WTC11 (cell line): Measurements from ENCODE around the gene ILF2. TPM values are rescaled to one million over a fixed set of nuclear protein-coding genes. Genes with fewer than 3 reads are reported as not detected.

Experiments used
- ATAC-seq: fragments of 200-7000 bp; cut with Tn5 transposase; 2 replicates; pipeline ENCODE4 v1.10.0; 2021; ENCODE audit warnings: mild to moderate bottlenecking, moderate library complexity
- CTCF ChIA-PET: fragments of 300-600 bp; sonication (Branson Sonifier 250); formaldehyde crosslinking; loops from one replicate; lab custom pipeline; 2021; ENCODE audit warnings: antibody characterized with exemption; lab: Charles Lee
- POLR2A ChIA-PET: fragments of 350-600 bp; sonication (Branson Sonifier 250); formaldehyde crosslinking; loops from one replicate; lab custom pipeline; 2021; ENCODE audit warnings: antibody characterized with exemption; lab: Charles Lee
- DNase-seq: peaks from one replicate; pipeline ENCODE4 v3.0.0; 2021; ENCODE audit warnings: low spot score
- H3K27ac Mint-ChIP-seq: 2 replicates; pipeline ENCODE4 v1.8.0; 2021; ENCODE audit warnings: mixed read lengths
- H3K27me3 Mint-ChIP-seq: 2 replicates; pipeline ENCODE4 v1.8.0; 2021; ENCODE audit warnings: low read depth, mild to moderate bottlenecking, moderate library complexity, mixed read lengths
- H3K36me3 Mint-ChIP-seq: 2 replicates; pipeline ENCODE4 v1.8.0; 2021; ENCODE audit warnings: mixed read lengths
- H3K4me1 Mint-ChIP-seq: 2 replicates; pipeline ENCODE4 v1.8.0; 2022; ENCODE audit warnings: mixed read lengths
- H3K4me3 Mint-ChIP-seq: 2 replicates; pipeline ENCODE4 v1.8.0; 2021; ENCODE audit warnings: mild to moderate bottlenecking, moderate library complexity, mixed read lengths
- H3K9me3 Mint-ChIP-seq: 2 replicates; pipeline ENCODE4 v1.8.0; 2021; ENCODE audit warnings: mixed read lengths
- ATF1 ChIP-seq: sonication (generic); formaldehyde crosslinking; IDR thresholded peaks from 2 replicates; pipeline ENCODE4 v1.8.1; 2023; ENCODE audit warnings: mild to moderate bottlenecking, moderate library complexity, missing genetic modification reagents
- CREB1 ChIP-seq: sonication (generic); formaldehyde crosslinking; IDR thresholded peaks from 2 replicates; pipeline ENCODE4 v1.8.0; 2023; ENCODE audit warnings: mild to moderate bottlenecking, missing genetic modification reagents
- ERG ChIP-seq: fragments of 250-450 bp; sonication (Bioruptor Pico); IDR thresholded peaks from 2 replicates; pipeline ENCODE4 v1.8.0; 2021; ENCODE audit warnings: mild to moderate bottlenecking
- FOXP1 ChIP-seq: sonication (generic); formaldehyde crosslinking; IDR thresholded peaks from 2 replicates; pipeline ENCODE4 v1.8.0; 2022; ENCODE audit warnings: missing genetic modification reagents, mild to moderate bottlenecking, moderate library complexity, borderline replicate concordance
- GABPB1 ChIP-seq: sonication (generic); formaldehyde crosslinking; IDR thresholded peaks from 2 replicates; pipeline ENCODE4 v1.8.1; 2023; ENCODE audit warnings: mild to moderate bottlenecking, missing genetic modification reagents
- JUN ChIP-seq: sonication (generic); formaldehyde crosslinking; IDR thresholded peaks from 2 replicates; pipeline ENCODE4 v1.8.0; 2023; ENCODE audit warnings: mild to moderate bottlenecking, missing genetic modification reagents
- MLX ChIP-seq: sonication (generic); formaldehyde crosslinking; IDR thresholded peaks from 2 replicates; pipeline ENCODE4 v1.8.1; 2023; ENCODE audit warnings: mild to moderate bottlenecking, missing genetic modification reagents, moderate library complexity
- NR2C2 ChIP-seq: sonication (generic); formaldehyde crosslinking; IDR thresholded peaks from 2 replicates; pipeline ENCODE4 v1.8.0; 2022; ENCODE audit warnings: mild to moderate bottlenecking, missing genetic modification reagents
- RELA ChIP-seq: sonication (generic); formaldehyde crosslinking; IDR thresholded peaks from 2 replicates; pipeline ENCODE4 v1.8.1; 2022; ENCODE audit warnings: missing genetic modification reagents, mild to moderate bottlenecking, borderline replicate concordance
- TEAD1 ChIP-seq: sonication (generic); formaldehyde crosslinking; IDR thresholded peaks from 2 replicates; pipeline ENCODE4 v1.8.0; 2022; ENCODE audit warnings: mild to moderate bottlenecking, missing genetic modification reagents
- TP53 ChIP-seq: sonication (generic); formaldehyde crosslinking; IDR thresholded peaks from 2 replicates; pipeline ENCODE4 v1.8.1; 2023; ENCODE audit warnings: mild to moderate bottlenecking, missing genetic modification reagents
- ZNF121 ChIP-seq: sonication (generic); formaldehyde crosslinking; IDR thresholded peaks from 2 replicates; pipeline ENCODE4 v1.8.0; 2023; ENCODE audit warnings: missing genetic modification reagents
- ZNF219 ChIP-seq: sonication (generic); formaldehyde crosslinking; IDR thresholded peaks from 2 replicates; pipeline ENCODE4 v1.8.0; 2023; ENCODE audit warnings: missing genetic modification reagents, mild to moderate bottlenecking, borderline replicate concordance
- total RNA-seq: library from RNA; stranded (reverse); gene quantifications from 3 replicates; pipeline ENCODE4 v1.2.3, GENCODE V29; 2021
- TF ChIP-seq, protein P1 (sequence below): sonication (generic); formaldehyde crosslinking; IDR thresholded peaks from 2 replicates; pipeline ENCODE4 v1.8.0; 2022; ENCODE audit warnings: mild to moderate bottlenecking, missing genetic modification reagents
- TF ChIP-seq, protein P2 (sequence below): sonication (generic); formaldehyde crosslinking; IDR thresholded peaks from 2 replicates; pipeline ENCODE4 v1.8.1; 2022; ENCODE audit warnings: low read depth, mild to moderate bottlenecking, moderate library complexity, missing genetic modification reagents, borderline replicate concordance
- TF ChIP-seq, protein P3 (sequence below): sonication (generic); formaldehyde crosslinking; IDR thresholded peaks from 2 replicates; pipeline ENCODE4 v1.8.1; 2022; ENCODE audit warnings: mild to moderate bottlenecking, missing genetic modification reagents, moderate library complexity, borderline replicate concordance
- TF ChIP-seq, protein P4 (sequence below): sonication (generic); formaldehyde crosslinking; IDR thresholded peaks from 2 replicates; pipeline ENCODE4 v1.8.0; 2022; ENCODE audit warnings: mild to moderate bottlenecking, missing genetic modification reagents
- TF ChIP-seq, protein P5 (sequence below): sonication (generic); formaldehyde crosslinking; IDR thresholded peaks from 2 replicates; pipeline ENCODE4 v1.8.1; 2023; ENCODE audit warnings: mild to moderate bottlenecking, missing genetic modification reagents
- TF ChIP-seq, protein P6 (sequence below): sonication (generic); formaldehyde crosslinking; IDR thresholded peaks from 2 replicates; pipeline ENCODE4 v1.8.0; 2023; ENCODE audit warnings: missing genetic modification reagents
- TF ChIP-seq, protein P7 (sequence below): sonication (generic); formaldehyde crosslinking; IDR thresholded peaks from 2 replicates; pipeline ENCODE4 v1.8.0; 2022; ENCODE audit warnings: mild to moderate bottlenecking, missing genetic modification reagents
- TF ChIP-seq, protein P8 (sequence below): sonication (generic); formaldehyde crosslinking; IDR thresholded peaks from 2 replicates; pipeline ENCODE4 v1.8.1; 2023; ENCODE audit warnings: mild to moderate bottlenecking, missing genetic modification reagents, moderate library complexity

The ILF2 gene
- total RNA-seq, 1 experiment from 2014 or later: 337 TPM

DNA sequence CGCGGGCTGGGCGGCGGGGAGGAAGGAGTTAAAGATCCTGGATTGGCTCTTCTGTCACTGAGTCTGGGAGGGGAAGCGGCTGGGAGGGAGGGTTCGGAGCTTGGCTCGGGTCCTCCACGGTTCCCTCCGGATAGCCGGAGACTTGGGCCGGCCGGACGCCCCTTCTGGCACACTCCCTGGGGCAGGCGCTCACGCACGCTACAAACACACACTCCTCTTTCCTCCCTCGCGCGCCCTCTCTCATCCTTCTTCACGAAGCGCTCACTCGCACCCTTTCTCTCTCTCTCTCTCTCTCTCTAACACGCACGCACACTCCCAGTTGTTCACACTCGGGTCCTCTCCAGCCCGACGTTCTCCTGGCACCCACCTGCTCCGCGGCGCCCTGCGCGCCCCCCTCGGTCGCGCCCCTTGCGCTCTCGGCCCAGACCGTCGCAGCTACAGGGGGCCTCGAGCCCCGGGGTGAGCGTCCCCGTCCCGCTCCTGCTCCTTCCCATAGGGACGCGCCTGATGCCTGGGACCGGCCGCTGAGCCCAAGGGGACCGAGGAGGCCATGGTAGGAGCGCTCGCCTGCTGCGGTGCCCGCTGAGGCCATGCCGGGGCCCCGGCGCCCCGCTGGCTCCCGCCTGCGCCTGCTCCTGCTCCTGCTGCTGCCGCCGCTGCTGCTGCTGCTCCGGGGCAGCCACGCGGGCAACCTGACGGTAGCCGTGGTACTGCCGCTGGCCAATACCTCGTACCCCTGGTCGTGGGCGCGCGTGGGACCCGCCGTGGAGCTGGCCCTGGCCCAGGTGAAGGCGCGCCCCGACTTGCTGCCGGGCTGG is 7.9 kb upstream of the ILF2 start, which contains the start of gene NPR1:
TSS of gene NPR1 (plus strand) at position 170 of the 818 bp plus-strand sequence. CDS start at position 591, 421 bp downstream.
- DNase-seq: peak; percentile 62
- TF ChIP-seq JUN: 0 out of 2 replicates have a peak, but pooled peaks have one; percentile 70
- TF ChIP-seq CREB1: 0 out of 2 replicates have a peak, but pooled peaks have one; percentile 42
- 0 out of 2 replicates have a peak, but pooled peaks have one; percentile 25 for TF ChIP-seq GABPB1
- peak; percentile 86; the same call in 1 of the 2 replicates for TF ChIP-seq ZNF219 (CRISPR knock-in tag)
- no peak for TF ChIP-seq MLX (CRISPR knock-in tag)
- TF ChIP-seq, protein P1, sequence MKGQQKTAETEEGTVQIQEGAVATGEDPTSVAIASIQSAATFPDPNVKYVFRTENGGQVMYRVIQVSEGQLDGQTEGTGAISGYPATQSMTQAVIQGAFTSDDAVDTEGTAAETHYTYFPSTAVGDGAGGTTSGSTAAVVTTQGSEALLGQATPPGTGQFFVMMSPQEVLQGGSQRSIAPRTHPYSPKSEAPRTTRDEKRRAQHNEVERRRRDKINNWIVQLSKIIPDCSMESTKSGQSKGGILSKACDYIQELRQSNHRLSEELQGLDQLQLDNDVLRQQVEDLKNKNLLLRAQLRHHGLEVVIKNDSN: peak; percentile 41; the same call in 1 of the 2 replicates
- TF ChIP-seq, protein P2, sequence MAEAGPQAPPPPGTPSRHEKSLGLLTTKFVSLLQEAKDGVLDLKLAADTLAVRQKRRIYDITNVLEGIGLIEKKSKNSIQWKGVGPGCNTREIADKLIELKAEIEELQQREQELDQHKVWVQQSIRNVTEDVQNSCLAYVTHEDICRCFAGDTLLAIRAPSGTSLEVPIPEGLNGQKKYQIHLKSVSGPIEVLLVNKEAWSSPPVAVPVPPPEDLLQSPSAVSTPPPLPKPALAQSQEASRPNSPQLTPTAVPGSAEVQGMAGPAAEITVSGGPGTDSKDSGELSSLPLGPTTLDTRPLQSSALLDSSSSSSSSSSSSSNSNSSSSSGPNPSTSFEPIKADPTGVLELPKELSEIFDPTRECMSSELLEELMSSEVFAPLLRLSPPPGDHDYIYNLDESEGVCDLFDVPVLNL: no peak
- TF ChIP-seq, protein P3, sequence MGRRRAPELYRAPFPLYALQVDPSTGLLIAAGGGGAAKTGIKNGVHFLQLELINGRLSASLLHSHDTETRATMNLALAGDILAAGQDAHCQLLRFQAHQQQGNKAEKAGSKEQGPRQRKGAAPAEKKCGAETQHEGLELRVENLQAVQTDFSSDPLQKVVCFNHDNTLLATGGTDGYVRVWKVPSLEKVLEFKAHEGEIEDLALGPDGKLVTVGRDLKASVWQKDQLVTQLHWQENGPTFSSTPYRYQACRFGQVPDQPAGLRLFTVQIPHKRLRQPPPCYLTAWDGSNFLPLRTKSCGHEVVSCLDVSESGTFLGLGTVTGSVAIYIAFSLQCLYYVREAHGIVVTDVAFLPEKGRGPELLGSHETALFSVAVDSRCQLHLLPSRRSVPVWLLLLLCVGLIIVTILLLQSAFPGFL: no peak
- TF ChIP-seq, protein P4, sequence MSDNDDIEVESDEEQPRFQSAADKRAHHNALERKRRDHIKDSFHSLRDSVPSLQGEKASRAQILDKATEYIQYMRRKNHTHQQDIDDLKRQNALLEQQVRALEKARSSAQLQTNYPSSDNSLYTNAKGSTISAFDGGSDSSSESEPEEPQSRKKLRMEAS (CRISPR knock-in tag): peak; percentile 65
- 0 out of 2 replicates have a peak, but pooled peaks have one; percentile 3 for TF ChIP-seq FOXP1 (CRISPR knock-in tag)
- TF ChIP-seq, protein P5, sequence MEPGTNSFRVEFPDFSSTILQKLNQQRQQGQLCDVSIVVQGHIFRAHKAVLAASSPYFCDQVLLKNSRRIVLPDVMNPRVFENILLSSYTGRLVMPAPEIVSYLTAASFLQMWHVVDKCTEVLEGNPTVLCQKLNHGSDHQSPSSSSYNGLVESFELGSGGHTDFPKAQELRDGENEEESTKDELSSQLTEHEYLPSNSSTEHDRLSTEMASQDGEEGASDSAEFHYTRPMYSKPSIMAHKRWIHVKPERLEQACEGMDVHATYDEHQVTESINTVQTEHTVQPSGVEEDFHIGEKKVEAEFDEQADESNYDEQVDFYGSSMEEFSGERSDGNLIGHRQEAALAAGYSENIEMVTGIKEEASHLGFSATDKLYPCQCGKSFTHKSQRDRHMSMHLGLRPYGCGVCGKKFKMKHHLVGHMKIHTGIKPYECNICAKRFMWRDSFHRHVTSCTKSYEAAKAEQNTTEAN (CRISPR knock-in tag): no peak
- TF ChIP-seq ATF1: 0 out of 2 replicates have a peak, but pooled peaks have one; percentile 18
- TF ChIP-seq, protein P6, sequence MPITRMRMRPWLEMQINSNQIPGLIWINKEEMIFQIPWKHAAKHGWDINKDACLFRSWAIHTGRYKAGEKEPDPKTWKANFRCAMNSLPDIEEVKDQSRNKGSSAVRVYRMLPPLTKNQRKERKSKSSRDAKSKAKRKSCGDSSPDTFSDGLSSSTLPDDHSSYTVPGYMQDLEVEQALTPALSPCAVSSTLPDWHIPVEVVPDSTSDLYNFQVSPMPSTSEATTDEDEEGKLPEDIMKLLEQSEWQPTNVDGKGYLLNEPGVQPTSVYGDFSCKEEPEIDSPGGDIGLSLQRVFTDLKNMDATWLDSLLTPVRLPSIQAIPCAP (CRISPR knock-in tag): peak; percentile 10; the same call in 1 of the 2 replicates
- no peak for TF ChIP-seq ERG (CRISPR knock-in tag)
- TF ChIP-seq TEAD1 (CRISPR knock-in tag): no peak; the same call in 1 of the 2 replicates
- TF ChIP-seq NR2C2: no peak
- TF ChIP-seq, protein P7, sequence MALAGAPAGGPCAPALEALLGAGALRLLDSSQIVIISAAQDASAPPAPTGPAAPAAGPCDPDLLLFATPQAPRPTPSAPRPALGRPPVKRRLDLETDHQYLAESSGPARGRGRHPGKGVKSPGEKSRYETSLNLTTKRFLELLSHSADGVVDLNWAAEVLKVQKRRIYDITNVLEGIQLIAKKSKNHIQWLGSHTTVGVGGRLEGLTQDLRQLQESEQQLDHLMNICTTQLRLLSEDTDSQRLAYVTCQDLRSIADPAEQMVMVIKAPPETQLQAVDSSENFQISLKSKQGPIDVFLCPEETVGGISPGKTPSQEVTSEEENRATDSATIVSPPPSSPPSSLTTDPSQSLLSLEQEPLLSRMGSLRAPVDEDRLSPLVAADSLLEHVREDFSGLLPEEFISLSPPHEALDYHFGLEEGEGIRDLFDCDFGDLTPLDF: no peak
- 0 out of 2 replicates have a peak, but pooled peaks have one; percentile 7 for TF ChIP-seq RELA (CRISPR knock-in tag)
- TF ChIP-seq TP53 (CRISPR knock-in tag): no peak
- TF ChIP-seq, protein P8, sequence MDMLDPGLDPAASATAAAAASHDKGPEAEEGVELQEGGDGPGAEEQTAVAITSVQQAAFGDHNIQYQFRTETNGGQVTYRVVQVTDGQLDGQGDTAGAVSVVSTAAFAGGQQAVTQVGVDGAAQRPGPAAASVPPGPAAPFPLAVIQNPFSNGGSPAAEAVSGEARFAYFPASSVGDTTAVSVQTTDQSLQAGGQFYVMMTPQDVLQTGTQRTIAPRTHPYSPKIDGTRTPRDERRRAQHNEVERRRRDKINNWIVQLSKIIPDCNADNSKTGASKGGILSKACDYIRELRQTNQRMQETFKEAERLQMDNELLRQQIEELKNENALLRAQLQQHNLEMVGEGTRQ (CRISPR knock-in tag): no peak
- TF ChIP-seq ZNF121: no peak

More for the DNA sequence above, 7.9 kb upstream of the ILF2 start, which contains the start of gene NPR1:
- Mint-ChIP-seq H3K27ac (no peak within 1 kb of the TSS), H3K9me3 (no peaks in the 10 kb centered on the region), H3K36me3 (peaks cover 7% of the 10 kb centered on the region; the same call in 1 of the 2 replicates), H3K4me1 (peaks cover 18% of the 10 kb centered on the region), H3K27me3 (peaks cover 24% of the 10 kb centered on the region), H3K4me3 (peak within 1 kb of the TSS; percentile 87)
- CTCF ChIA-PET: interaction anchor here (0.6 to 4.7 kb wide), 34 partner anchors 12 to 308 kb away, joined by 3 to 52 read pairs (median 6); partner anchors contain the start of genes CHTOP, DENND4B, INTS3 and RAB13
- peak; percentile 60 for ATAC-seq
- POLR2A ChIA-PET: interaction anchor here (0.6 to 1.5 kb wide), 4 partner anchors 19 to 312 kb away, joined by 3 to 4 read pairs (median 3); partner anchors contain the start of gene RPS27
